Immature natural killer cell (primary cell): Measurements from ENCODE around the gene MON2. TPM values are rescaled to one million over a fixed set of nuclear protein-coding genes. Genes with fewer than 3 reads are reported as not detected.

Experiments
- DNase-seq, 3 donors: peaks; one replicate each; pipeline ENCODE4 v3.0.0; 2022; ENCODE audit warnings: mixed read lengths in 1 of 3
- H3K27ac Mint-ChIP-seq, 6 donors: one replicate each; pipeline ENCODE4 v1.8.0; 2020; ENCODE audit warnings: mixed read lengths in 6 of 6, mild to moderate bottlenecking in 5 of 6, inconsistent platforms in 4 of 6, moderate library complexity in 3 of 6
- H3K27me3 Mint-ChIP-seq, 3 donors: one replicate each; pipeline ENCODE4 v1.8.0; 2020 to 2021; ENCODE audit warnings: low read depth in 3 of 3, mild to moderate bottlenecking in 3 of 3, mixed read lengths in 3 of 3, moderate library complexity in 3 of 3, inconsistent platforms in 1 of 3
- H3K36me3 Mint-ChIP-seq, 3 donors: one replicate each; pipeline ENCODE4 v1.8.0; 2020; ENCODE audit warnings: mixed read lengths in 3 of 3, inconsistent platforms in 2 of 3, mild to moderate bottlenecking in 2 of 3
- H3K4me1 Mint-ChIP-seq, 2 donors: one replicate each; pipeline ENCODE4 v1.8.0; 2020; ENCODE audit warnings: inconsistent platforms in 2 of 2, mild to moderate bottlenecking in 2 of 2, mixed read lengths in 2 of 2, moderate library complexity in 1 of 2
- H3K4me3 Mint-ChIP-seq, 5 donors: one replicate each; pipeline ENCODE4 v1.8.0; 2020; ENCODE audit warnings: mild to moderate bottlenecking in 5 of 5, mixed read lengths in 5 of 5, inconsistent platforms in 3 of 5, moderate library complexity in 3 of 5
- H3K9me3 Mint-ChIP-seq, 6 donors: one replicate each; pipeline ENCODE4 v1.8.0; 2020; ENCODE audit warnings: mild to moderate bottlenecking in 6 of 6, mixed read lengths in 6 of 6, inconsistent platforms in 4 of 6, moderate library complexity in 3 of 6
- polyA plus RNA-seq, 3 donors: library from polyadenylated mRNA; unstranded; fragments of 300-500 nt; fragmentation: Illumina TruSeq; gene quantifications; one replicate each; pipeline ENCODE4 v1.2.3, GENCODE V29; 2021

The MON2 gene
- polyA plus RNA-seq, 3 donors from 2014 or later: 7.0 to 22.8 (median 13.8) TPM

DNA sequence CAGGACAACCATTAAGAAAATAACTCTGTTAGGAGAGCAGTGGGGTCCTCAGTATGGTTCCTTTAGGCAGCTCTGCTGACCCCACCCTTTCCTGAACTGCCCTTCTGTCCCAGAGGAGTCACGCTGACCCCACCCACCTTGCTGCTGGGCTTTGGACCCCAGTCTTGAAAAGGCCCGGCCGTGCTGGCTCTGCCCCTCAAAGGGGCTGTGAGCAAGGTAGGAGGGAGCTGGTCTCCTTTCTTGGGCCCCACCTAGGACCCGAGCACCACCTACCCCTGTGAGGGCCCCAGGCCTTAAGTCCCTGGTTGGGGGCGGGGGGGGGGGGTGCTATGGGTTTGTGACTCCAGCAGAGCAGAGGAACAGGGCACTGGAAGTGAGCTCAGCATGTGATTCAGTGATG, 171.1 kb downstream of the MON2 start:
- Mint-ChIP-seq H3K4me1 (peaks cover 9 to 13% of the 10 kb centered on the region in 2 donors), H3K27ac (no peak overlapping the region), H3K36me3 (no peaks in the 10 kb centered on the region), H3K27me3 (peaks cover 0 to 26% (median 5%) of the 10 kb centered on the region in 3 donors), H3K9me3 (no peaks in the 10 kb centered on the region), H3K4me3 (no peak overlapping the region)
- DNase-seq: no peak

DNA sequence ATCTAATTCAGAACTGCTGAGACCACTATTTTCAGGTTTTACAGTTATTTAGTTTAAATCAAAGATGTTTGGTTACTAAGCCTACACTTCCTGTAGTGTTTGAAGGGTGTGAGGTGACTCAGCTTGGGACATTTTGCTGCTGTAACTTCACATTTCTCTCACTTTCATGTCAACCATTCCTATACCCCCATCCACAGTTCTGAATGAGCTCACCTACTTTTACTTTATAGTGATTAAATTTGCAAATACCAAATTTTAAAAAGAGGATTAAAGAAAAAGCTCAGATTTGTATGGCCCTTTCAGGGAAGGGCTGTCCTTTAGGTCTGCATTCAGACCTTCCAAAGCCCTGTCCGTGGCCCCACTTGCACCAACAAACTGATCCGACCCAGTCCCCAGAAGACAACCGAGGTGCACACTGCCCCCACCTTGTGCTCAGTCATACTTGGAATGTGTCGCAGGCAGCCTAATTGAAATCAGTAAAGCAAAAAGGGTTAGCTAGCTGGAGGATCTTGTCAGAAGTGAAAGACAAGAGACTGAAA, 174.4 kb downstream of the MON2 start:
- no peaks in the 10 kb centered on the region for H3K36me3 Mint-ChIP-seq
- H3K9me3 Mint-ChIP-seq: no peaks in the 10 kb centered on the region
- peak in 1 of 3 donors; percentile 16 for DNase-seq
- peak overlapping the region in 1 of 5 donors; percentile 65 for H3K4me3 Mint-ChIP-seq
- H3K27ac Mint-ChIP-seq: peak overlapping the region in 3 of 6 donors; percentile 25 to 64 (median 42)
- H3K27me3 Mint-ChIP-seq: peaks cover 0 to 7% (median 2%) of the 10 kb centered on the region in 3 donors
- peaks cover 9 to 13% of the 10 kb centered on the region in 2 donors for H3K4me1 Mint-ChIP-seq

DNA sequence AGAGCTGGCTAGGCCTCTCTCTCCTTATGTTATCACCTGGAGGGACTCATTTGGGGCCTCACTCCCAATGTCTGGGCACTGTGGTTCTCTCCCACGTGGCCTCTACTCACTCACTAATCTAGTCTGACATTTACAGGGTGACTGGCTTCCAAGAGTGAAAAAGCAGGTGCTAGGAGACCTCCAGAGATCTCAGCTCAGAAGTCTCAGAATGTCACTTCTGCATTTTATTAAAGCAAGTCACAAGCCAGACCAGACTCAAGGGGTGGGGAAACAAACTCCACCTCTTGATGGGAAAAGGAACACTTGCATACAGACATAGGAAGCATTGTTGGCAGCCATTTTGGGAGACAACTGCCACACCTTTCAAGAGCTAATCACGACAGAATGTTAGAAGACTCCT, 175.9 kb downstream of the MON2 start:
- no peaks in the 10 kb centered on the region for H3K9me3 Mint-ChIP-seq
- peaks cover 9 to 13% of the 10 kb centered on the region in 2 donors for H3K4me1 Mint-ChIP-seq
- no peak overlapping the region for H3K4me3 Mint-ChIP-seq
- peaks cover 0 to 5% (median 3%) of the 10 kb centered on the region in 3 donors for H3K27me3 Mint-ChIP-seq
- no peak for DNase-seq
- H3K36me3 Mint-ChIP-seq: no peaks in the 10 kb centered on the region
- H3K27ac Mint-ChIP-seq: no peak overlapping the region

DNA sequence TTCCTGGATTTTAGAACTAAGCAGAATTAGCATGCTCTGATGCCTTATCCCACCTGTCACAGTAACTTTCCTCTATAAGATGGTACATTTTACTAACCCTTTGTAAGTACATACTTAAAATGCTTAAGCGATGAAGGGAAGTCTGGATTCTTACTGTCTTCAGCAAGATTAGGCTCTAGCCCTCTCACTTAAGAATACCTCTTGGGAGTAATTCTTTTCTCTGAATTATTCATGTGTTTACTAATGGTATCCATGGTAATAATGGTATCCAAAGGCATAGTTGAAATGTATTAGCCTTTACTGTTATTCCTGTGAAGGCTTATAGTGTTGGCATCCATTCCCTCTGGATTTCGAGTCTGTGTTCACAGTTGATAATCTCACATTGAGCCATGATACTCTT, 176.9 kb downstream of the MON2 start:
- Mint-ChIP-seq H3K4me1 (peaks cover 9 to 13% of the 10 kb centered on the region in 2 donors), H3K27ac (no peak overlapping the region), H3K9me3 (no peaks in the 10 kb centered on the region), H3K4me3 (no peak overlapping the region), H3K27me3 (peaks cover 0 to 5% (median 3%) of the 10 kb centered on the region in 3 donors), H3K36me3 (no peaks in the 10 kb centered on the region)
- DNase-seq: no peak

DNA sequence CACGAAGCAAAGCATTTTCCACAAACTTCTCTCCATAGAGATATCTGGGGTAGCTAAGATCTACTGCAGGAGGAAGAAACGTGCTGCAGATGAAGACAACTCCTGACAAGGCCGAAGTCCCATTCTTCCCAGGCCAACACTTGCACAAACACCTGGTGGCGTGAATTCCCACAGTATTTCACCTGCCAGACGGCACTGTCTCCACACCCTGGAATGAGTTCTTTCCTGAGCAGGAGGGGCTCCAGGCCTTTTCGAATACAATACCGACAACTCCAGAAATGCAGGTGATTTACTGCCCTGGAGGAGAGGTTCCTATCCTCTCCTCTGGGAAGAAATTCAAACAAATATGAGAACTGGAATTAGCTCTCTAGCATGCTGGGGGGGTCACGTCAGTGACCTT, 179.9 kb downstream of the MON2 start:
- Mint-ChIP-seq H3K27me3 (peaks cover 0 to 5% (median 3%) of the 10 kb centered on the region in 3 donors), H3K9me3 (no peaks in the 10 kb centered on the region), H3K36me3 (no peaks in the 10 kb centered on the region), H3K4me3 (no peak overlapping the region), H3K27ac (no peak overlapping the region), H3K4me1 (peaks cover 2% of the 10 kb centered on the region in 2 donors)
- DNase-seq: no peak

DNA sequence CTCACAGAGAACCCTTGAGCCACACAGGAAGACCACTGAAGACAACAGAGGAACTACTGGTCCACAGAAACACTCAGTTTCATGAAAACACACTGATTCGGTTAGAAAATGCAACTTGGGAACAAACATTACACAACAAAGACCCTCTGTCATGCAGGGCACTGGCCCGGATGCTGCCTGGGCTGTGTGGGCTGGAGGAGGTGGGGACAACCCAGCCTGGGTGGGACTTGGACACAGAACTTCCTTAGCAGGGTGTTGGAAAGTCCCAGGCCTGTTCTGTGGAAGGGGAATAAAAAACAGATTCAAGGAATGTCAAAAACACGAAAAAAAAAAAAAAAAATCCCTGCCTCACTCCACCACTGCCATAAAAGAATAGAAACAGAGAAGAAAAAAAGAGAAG, 181.0 kb downstream of the MON2 start:
- Mint-ChIP-seq H3K4me3 (no peak overlapping the region), H3K9me3 (no peaks in the 10 kb centered on the region), H3K4me1 (peaks cover 0 to 3% of the 10 kb centered on the region in 2 donors), H3K27me3 (peaks cover 0 to 5% (median 3%) of the 10 kb centered on the region in 3 donors), H3K36me3 (no peaks in the 10 kb centered on the region), H3K27ac (no peak overlapping the region)
- no peak for DNase-seq

DNA sequence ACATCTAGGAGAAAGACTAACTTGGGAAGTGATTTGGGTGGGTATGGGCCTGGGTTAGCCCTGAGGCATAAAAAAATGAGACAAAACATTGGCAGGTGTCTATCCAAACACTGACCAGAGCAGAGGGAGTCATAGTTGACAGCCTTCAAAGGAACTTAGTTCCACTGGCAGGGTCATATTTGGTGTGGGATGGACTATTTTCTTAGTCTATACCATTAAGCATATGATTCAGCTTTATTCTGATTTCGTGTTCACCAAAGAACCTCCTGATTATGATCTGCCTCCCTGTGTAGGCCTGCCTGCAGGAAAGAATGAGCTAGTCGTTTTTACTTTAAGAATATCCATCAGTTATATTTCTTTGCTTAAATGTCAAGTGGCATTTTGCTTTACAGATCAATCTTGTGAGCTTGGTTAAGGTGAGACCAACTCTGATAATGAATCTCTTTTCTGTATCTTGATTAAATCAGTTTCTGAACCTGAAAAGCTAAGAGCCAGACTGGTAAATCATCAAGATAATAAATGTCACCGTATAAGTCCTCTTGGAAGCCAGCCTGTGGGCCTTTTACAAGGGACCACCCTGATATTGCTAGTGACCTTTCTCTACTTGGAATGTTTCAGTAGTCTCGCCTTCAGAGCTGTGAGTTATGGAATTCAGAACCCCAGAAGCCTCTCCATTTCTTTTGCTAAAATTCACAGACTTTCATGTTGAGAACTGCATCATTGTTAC, 182.9 kb downstream of the MON2 start:
- Mint-ChIP-seq H3K9me3 (no peaks in the 10 kb centered on the region), H3K27ac (no peak overlapping the region)

More for the DNA sequence above, 182.9 kb downstream of the MON2 start:
- Mint-ChIP-seq H3K4me3 (no peak overlapping the region), H3K4me1 (peaks cover 6 to 7% of the 10 kb centered on the region in 2 donors), H3K36me3 (no peaks in the 10 kb centered on the region), H3K27me3 (peaks cover 2 to 7% (median 7%) of the 10 kb centered on the region in 3 donors)
- DNase-seq: no peak

Other genes with a start within 250 kb of the MON2 start
- 10 to 100 TPM; 40.6 to 69.3 (median 62.0) TPM for gene USP15, start 206.4 kb upstream of the MON2 start, polyA plus RNA-seq